ENCODE measurements around the gene TRIM14.
A peak's percentile ranks its signal among the peaks of the same experiment; 100 is the strongest.

Gene TRIM14

GRCh38 chr9:98118640-98119601 lies at the start of gene TRIM14:
TRIM14 (minus strand) TSS chr9:98119222; CDS start chr9:98119188, 34 bp downstream.
- peak; percentile 59 for DNase-seq (ENCODE audit: low spot score)

- no peak for DNase-seq (ENCODE audit: low spot score)
These were observed 49.2 kb upstream of the TRIM14 start for GRCh38 chr9:98168153-98168780.

DNA sequence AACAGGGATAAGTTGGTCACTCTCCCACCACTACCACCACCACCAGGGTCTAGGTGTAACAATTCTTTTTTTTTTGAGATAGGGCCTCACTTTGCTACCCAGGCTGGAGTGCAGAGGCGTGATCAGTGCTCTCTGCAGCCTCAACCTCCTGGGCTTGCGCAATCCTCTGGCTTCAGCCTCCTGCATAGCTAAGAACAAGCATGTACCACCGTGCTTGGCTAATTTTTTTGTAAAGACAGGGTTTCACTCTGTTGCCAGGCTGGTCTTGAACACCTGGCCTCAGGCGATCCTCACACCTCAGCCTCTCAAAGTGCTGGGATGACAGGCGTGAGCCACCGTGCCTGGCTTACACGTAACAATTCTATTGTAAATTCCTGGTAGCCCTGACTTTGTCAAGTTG lies 45.9 kb upstream of the TRIM14 start:
- DNase-seq (ENCODE audit: low spot score): no peak

GRCh38 chr9:98162613-98163012 lies 43.6 kb upstream of the TRIM14 start:
- no peak for DNase-seq (ENCODE audit: low spot score)

DNA sequence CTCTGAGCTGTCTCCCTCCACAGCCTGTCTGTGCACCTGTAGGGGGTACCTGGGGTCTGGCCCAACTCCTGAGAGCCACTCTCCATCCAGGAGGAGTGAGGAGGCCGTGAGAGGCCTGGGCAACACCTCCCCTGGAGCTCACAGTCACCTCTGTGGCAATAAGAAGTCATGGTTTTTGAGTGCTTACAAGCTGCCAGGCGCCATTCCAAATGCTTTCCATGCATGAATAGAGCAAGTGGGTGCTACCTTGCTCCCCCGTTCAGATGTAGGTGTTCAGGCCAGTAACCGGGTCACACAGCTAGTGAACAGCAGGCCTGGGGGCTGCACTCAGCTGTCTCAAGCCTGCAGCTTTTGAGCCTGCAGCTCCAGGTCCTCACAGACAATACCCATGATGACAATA lies 42.8 kb upstream of the TRIM14 start:
- DNase-seq (ENCODE audit: low spot score): no peak

GRCh38 chr9:98159790-98160189 lies 40.8 kb upstream of the TRIM14 start:
- DNase-seq (ENCODE audit: low spot score): no peak

GRCh38 chr9:98159301-98159700 lies 40.3 kb upstream of the TRIM14 start:
- no peak for DNase-seq (ENCODE audit: low spot score)

GRCh38 chr9:98158071-98158831 lies 39.2 kb upstream of the TRIM14 start:
- no peak for DNase-seq (ENCODE audit: low spot score)

GRCh38 chr9:98157372-98157771 lies 38.4 kb upstream of the TRIM14 start:
- no peak for DNase-seq (ENCODE audit: low spot score)

GRCh38 chr9:98154678-98155077 lies 35.7 kb upstream of the TRIM14 start:
- DNase-seq (ENCODE audit: low spot score): no peak

DNA sequence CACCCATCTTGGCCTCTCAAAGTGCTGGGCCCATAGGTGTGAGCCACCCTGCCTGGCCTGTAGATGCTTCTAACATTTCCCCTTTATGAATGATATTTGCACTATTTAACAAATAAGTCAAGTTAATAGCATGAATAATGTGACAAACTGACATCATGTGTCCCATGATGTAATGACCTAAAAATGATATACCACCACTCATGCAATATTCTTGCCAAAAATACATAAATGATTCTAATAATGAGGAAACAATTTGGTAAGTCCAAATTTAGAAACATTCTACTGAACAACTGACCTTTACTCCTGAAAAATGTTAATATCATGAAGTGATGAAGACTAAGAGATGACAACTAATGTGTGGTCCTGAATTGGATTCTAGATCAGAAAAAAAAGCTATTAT lies 33.5 kb upstream of the TRIM14 start:
- DNase-seq (ENCODE audit: low spot score): no peak

DNA sequence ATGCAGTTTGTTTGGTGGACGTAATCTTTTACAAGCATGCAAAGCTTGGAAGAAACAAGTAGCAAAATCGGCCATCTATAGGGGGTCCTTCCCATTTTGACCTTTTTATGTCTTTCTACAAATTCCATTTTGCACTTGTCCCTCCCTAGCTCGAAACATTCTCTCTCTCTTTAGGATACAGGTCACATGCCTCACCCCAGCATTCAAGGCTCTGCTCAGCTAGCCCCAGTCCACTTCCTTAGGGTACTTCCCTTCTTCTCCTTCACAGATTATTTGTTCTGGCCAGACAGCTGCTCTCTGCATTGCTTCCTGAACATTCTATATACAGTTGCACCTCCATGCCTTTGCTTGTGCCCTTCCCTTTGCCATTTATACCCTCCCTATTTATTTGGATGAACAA lies 31.7 kb upstream of the TRIM14 start:
- no peak for DNase-seq (ENCODE audit: low spot score)

- no peak for DNase-seq (ENCODE audit: low spot score)
These were observed 31.1 kb upstream of the TRIM14 start for GRCh38 chr9:98150164-98150563.

DNA sequence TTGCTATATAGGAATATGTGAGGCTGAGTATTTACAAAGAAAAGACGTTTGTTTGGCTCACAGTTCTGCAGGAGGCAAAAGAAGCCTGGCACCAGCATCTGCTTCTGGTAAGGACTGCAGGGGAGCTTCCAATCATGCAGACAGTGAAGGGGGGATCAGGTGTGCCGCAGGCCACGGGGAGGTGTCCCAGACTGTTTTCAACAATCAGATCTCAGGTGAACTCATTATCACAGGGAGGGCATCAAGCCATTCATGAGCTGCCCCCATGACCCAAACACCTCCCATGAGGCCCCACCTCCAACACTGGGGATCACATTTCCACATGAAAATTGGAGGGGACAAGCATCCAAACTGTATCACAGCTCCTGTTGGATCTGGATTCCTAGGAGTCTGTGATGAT lies 30.4 kb upstream of the TRIM14 start:
- DNase-seq (ENCODE audit: low spot score): no peak

GRCh38 chr9:98148486-98148885 lies 29.5 kb upstream of the TRIM14 start:
- no peak for DNase-seq (ENCODE audit: low spot score)

DNA sequence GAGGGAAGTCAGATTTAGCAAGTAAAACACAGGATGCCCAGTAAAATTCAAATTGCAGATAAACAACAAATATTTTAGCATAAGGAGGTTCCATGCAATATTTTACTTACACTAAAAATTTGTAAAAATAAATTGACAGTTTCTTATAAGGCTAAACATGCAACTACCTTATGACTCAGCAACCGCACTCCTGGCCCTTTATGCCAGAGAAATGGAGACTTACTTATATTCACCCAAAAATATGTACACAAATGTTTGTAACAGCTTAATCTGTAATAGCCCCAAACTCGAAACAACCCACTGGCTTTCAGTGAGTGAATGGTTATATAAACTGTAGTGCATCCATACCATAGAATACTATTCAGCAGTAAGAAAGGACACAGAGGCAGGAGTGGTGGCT lies 28.6 kb upstream of the TRIM14 start:
- DNase-seq (ENCODE audit: low spot score): no peak

GRCh38 chr9:98146101-98146991 lies 27.3 kb upstream of the TRIM14 start:
- DNase-seq (ENCODE audit: low spot score): no peak

DNA sequence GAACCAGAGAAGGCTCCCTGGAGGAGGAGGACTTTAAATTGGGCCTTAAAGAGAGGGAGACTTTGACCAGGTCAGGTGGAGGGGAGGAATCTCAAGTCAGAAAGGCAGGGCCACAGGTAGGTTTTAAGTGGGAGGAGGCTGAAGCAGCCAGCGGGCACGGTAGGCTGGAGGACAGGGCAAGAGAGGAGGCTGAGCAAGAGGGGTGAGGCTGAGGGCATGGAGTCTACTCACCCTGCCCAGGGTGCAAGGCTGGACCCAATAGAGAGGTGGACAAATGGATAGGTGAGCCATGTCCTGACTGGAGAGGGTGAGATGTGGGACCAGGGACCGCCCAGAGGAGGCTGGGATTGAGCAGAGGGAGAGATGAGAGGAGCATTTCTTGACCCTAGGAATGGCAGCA lies 25.6 kb upstream of the TRIM14 start:
- no peak for DNase-seq (ENCODE audit: low spot score)

- no peak for DNase-seq (ENCODE audit: low spot score)
These were observed 25.1 kb upstream of the TRIM14 start for GRCh38 chr9:98144076-98144475.

GRCh38 chr9:98142925-98143481 lies 24.0 kb upstream of the TRIM14 start:
- no peak for DNase-seq (ENCODE audit: low spot score)

GRCh38 chr9:98142182-98142907 lies 23.3 kb upstream of the TRIM14 start:
- no peak for DNase-seq (ENCODE audit: low spot score)

Measured in D341Med (cell line).